Neural cell (in vitro differentiated cells): ENCODE data around the gene ZCCHC24. TPM values are rescaled to one million over a fixed set of nuclear protein-coding genes. Genes with fewer than 3 reads are reported as not detected.

ENCODE experiments used
- H2AFZ ChIP-seq: fragments of 200-600, 300-800 bp; sonication (generic), shearing (Covaris generic); 2 replicates; pipeline ENCODE4 v1.6.0; 2014; ENCODE audit warnings: low read depth, mild to moderate bottlenecking, antibody characterized with exemption, low read length, moderate library complexity
- H3F3A ChIP-seq: fragments of 200-600 bp; shearing (Covaris generic); 2 replicates; pipeline ENCODE4 v1.6.1; 2016; ENCODE audit warnings: mild to moderate bottlenecking, moderate library complexity, mixed read lengths, antibody characterized with exemption, low read length; ENCODE audit not compliant: insufficient read depth, poor library complexity, severe bottlenecking
- H3K27ac ChIP-seq: fragments of 200-600, 300-800 bp; sonication (generic), shearing (Covaris generic); 2 replicates; pipeline ENCODE4 v1.5.1; 2014; ENCODE audit warnings: mild to moderate bottlenecking, low read length, moderate library complexity
- H3K27me3 ChIP-seq: fragments of 300-800, 200-600 bp; sonication (generic), shearing (Covaris generic); 2 replicates; pipeline ENCODE4 v1.6.0; 2014; ENCODE audit warnings: mild to moderate bottlenecking, low read depth, low read length, moderate library complexity; ENCODE audit not compliant: insufficient read depth
- H3K36me3 ChIP-seq: fragments of 300-800, 200-600 bp; sonication (generic), shearing (Covaris generic); 2 replicates; pipeline ENCODE4 v1.5.1; 2014; ENCODE audit warnings: mild to moderate bottlenecking, antibody characterized with exemption, low read length, moderate library complexity; ENCODE audit not compliant: insufficient read depth
- H3K4me2 ChIP-seq: fragments of 300-800, 200-600 bp; sonication (generic), shearing (Covaris generic); 2 replicates; pipeline ENCODE4 v1.6.0; 2014; ENCODE audit warnings: mild to moderate bottlenecking, low read length
- H3K4me3 ChIP-seq: fragments of 300-800, 200-600 bp; sonication (generic), shearing (Covaris generic); 2 replicates; pipeline ENCODE4 v1.5.1; 2014; ENCODE audit warnings: mild to moderate bottlenecking, low read length, moderate library complexity
- H3K79me2 ChIP-seq: fragments of 200-600 bp; shearing (Covaris generic); replicated peaks from 2 replicates; pipeline ENCODE4 v1.6.0; 2014; ENCODE audit warnings: mild to moderate bottlenecking, low read length, moderate library complexity; ENCODE audit not compliant: insufficient read depth
- H3K9ac ChIP-seq: fragments of 300-800, 200-600 bp; sonication (generic), shearing (Covaris generic); 2 replicates; pipeline ENCODE4 v1.6.1; 2016; ENCODE audit warnings: mild to moderate bottlenecking, low read length, mixed read lengths
- H3K9me2 ChIP-seq: fragments of 200-600 bp; shearing (Covaris generic); 2 replicates; pipeline ENCODE4 v1.6.1; 2016; ENCODE audit warnings: mild to moderate bottlenecking, low read length, mixed read lengths; ENCODE audit not compliant: insufficient read depth
- H3K9me3 ChIP-seq: fragments of 200-600, 300-800 bp; sonication (generic), shearing (Covaris generic); 2 replicates; pipeline ENCODE4 v1.6.1; 2016; ENCODE audit warnings: mild to moderate bottlenecking, mixed run types, low read length, moderate library complexity, mixed read lengths
- H4K20me1 ChIP-seq: fragments of 200-600 bp; shearing (Covaris generic); 2 replicates; pipeline ENCODE4 v1.6.1; 2016; ENCODE audit warnings: mild to moderate bottlenecking, mixed run types; ENCODE audit not compliant: insufficient read depth
- CTCF ChIP-seq: fragments of 450-650 bp; IDR thresholded peaks from 2 replicates; pipeline ENCODE4 v1.5.1; 2014; ENCODE audit warnings: antibody characterized with exemption, mild to moderate bottlenecking, moderate library complexity; ENCODE audit not compliant: poor library complexity, severe bottlenecking
- EP300 ChIP-seq: fragments of 450-650 bp; conservative IDR thresholded peaks from 2 replicates; pipeline ENCODE4 v1.6.1; 2014; ENCODE audit warnings: antibody characterized with exemption, mild to moderate bottlenecking, moderate library complexity; ENCODE audit not compliant: poor library complexity, severe bottlenecking
- EZH2 ChIP-seq: fragments of 200-600, 300-800 bp; shearing (Covaris generic), sonication (generic); IDR thresholded peaks from 2 replicates; pipeline ENCODE4 v1.6.1; 2014; ENCODE audit warnings: antibody characterized with exemption, low read length, borderline replicate concordance, mild to moderate bottlenecking; ENCODE audit not compliant: insufficient read depth, poor library complexity, severe bottlenecking
- MXI1 ChIP-seq: fragments of 450-650 bp; conservative IDR thresholded peaks from 2 replicates; pipeline ENCODE4 v1.6.1; 2014; ENCODE audit warnings: antibody characterized with exemption, mild to moderate bottlenecking; ENCODE audit not compliant: poor library complexity, severe bottlenecking
- POLR2AphosphoS5 ChIP-seq: IDR thresholded peaks from 2 replicates; pipeline ENCODE4 v1.6.1; 2012
- RAD21 ChIP-seq: fragments of 450-650 bp; conservative IDR thresholded peaks from 2 replicates; pipeline ENCODE4 v1.6.1; 2014; ENCODE audit warnings: antibody characterized with exemption, mild to moderate bottlenecking, moderate library complexity
- SMC3 ChIP-seq: fragments of 450-650 bp; conservative IDR thresholded peaks from 2 replicates; pipeline ENCODE4 v1.6.1; 2014; ENCODE audit warnings: antibody characterized with exemption, mild to moderate bottlenecking, moderate library complexity; ENCODE audit not compliant: poor library complexity
- TAF1 ChIP-seq: IDR thresholded peaks from 2 replicates; pipeline ENCODE4 v1.6.1; 2012; ENCODE audit warnings: low read depth
- polyA plus RNA-seq: library from polyadenylated mRNA; depleted of rRNA; stranded (reverse); fragments of >200 nt; gene quantifications from 2 replicates; pipeline ENCODE4 v1.2.3, GENCODE V29; 2014
- TF ChIP-seq, protein P1 (sequence below): IDR thresholded peaks from 2 replicates; pipeline ENCODE4 v1.6.1; 2012; ENCODE audit warnings: borderline replicate concordance

The ZCCHC24 gene
- polyA plus RNA-seq, 1 donor from 2014 or later: not detected

DNA sequence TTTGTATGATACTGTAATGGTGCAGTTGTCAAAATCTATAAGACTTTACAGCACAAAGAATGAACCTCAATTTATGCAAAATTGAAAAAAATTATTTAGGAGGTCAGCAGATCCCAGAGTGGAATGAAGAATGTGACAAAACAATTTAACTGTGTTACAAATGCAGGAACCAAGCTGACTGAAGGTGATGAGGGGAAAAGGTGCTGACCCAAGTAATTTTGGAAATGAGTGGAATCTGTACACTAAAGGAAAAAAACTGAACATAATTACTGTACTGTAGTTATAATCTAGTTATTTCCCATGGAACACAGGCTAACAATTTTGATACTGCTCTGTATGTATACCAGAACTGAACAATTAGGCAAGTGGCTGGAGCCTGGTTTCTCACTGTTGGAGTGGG, 31.2 kb upstream of the ZCCHC24 start:
- TF ChIP-seq, protein P1, sequence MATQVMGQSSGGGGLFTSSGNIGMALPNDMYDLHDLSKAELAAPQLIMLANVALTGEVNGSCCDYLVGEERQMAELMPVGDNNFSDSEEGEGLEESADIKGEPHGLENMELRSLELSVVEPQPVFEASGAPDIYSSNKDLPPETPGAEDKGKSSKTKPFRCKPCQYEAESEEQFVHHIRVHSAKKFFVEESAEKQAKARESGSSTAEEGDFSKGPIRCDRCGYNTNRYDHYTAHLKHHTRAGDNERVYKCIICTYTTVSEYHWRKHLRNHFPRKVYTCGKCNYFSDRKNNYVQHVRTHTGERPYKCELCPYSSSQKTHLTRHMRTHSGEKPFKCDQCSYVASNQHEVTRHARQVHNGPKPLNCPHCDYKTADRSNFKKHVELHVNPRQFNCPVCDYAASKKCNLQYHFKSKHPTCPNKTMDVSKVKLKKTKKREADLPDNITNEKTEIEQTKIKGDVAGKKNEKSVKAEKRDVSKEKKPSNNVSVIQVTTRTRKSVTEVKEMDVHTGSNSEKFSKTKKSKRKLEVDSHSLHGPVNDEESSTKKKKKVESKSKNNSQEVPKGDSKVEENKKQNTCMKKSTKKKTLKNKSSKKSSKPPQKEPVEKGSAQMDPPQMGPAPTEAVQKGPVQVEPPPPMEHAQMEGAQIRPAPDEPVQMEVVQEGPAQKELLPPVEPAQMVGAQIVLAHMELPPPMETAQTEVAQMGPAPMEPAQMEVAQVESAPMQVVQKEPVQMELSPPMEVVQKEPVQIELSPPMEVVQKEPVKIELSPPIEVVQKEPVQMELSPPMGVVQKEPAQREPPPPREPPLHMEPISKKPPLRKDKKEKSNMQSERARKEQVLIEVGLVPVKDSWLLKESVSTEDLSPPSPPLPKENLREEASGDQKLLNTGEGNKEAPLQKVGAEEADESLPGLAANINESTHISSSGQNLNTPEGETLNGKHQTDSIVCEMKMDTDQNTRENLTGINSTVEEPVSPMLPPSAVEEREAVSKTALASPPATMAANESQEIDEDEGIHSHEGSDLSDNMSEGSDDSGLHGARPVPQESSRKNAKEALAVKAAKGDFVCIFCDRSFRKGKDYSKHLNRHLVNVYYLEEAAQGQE: no peak
- no peak for TF ChIP-seq MXI1
- TF ChIP-seq EP300: no peak
- TF ChIP-seq CTCF: no peak
- TF ChIP-seq POLR2AphosphoS5: no peak
- no peak for TF ChIP-seq EZH2
- TF ChIP-seq SMC3: no peak
- no peak for TF ChIP-seq RAD21
- no peak for TF ChIP-seq TAF1
- no peak overlapping the region for H3K27ac ChIP-seq
- H4K20me1 ChIP-seq: no peaks in the 10 kb centered on the region
- H3K79me2 ChIP-seq: no peaks in the 10 kb centered on the region
- no peaks in the 10 kb centered on the region for H3K9me3 ChIP-seq
- no peaks in the 10 kb centered on the region for H3K36me3 ChIP-seq
- no peak overlapping the region for H3K4me2 ChIP-seq
- H3K4me3 ChIP-seq: no peak overlapping the region
- no peak overlapping the region for H3K9ac ChIP-seq
- no peaks in the 10 kb centered on the region for H3K9me2 ChIP-seq
- no peaks in the 10 kb centered on the region for H3F3A ChIP-seq
- no peak overlapping the region for H2AFZ ChIP-seq
- H3K27me3 ChIP-seq: no peaks in the 10 kb centered on the region

DNA sequence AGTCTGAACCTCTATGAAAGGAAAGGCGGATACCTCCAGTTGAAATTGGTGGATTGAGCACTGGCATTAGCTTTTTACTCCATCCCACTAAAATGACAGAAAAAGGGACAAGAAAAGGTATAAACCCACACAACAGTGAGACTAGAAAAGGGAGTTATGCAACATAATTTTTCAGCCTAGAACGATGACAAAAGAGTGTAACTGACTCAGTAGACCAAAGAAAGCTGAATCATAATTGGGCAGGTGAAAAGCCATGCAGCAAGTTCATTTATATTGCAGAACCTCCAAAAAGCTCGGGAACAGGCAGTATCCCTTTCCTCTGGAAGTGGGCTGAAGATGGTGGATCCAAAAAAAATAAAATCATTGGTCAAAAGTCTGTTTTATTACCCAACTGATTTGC, 30.5 kb upstream of the ZCCHC24 start:
- no peak overlapping the region for H2AFZ ChIP-seq
- H3K4me2 ChIP-seq: no peak overlapping the region
- no peaks in the 10 kb centered on the region for H3K79me2 ChIP-seq
- H3K27ac ChIP-seq: no peak overlapping the region
- TF ChIP-seq EP300: no peak
- TF ChIP-seq, protein P1: no peak
- TF ChIP-seq CTCF: no peak
- TF ChIP-seq MXI1: no peak
- no peak for TF ChIP-seq POLR2AphosphoS5
- TF ChIP-seq TAF1: no peak
- no peak for TF ChIP-seq RAD21
- TF ChIP-seq EZH2: no peak
- TF ChIP-seq SMC3: no peak
- H3K36me3 ChIP-seq: no peaks in the 10 kb centered on the region
- H3K9me3 ChIP-seq: no peaks in the 10 kb centered on the region
- no peaks in the 10 kb centered on the region for H3K9me2 ChIP-seq
- H3K4me3 ChIP-seq: no peak overlapping the region
- H3K9ac ChIP-seq: no peak overlapping the region
- H3F3A ChIP-seq: no peaks in the 10 kb centered on the region
- no peaks in the 10 kb centered on the region for H4K20me1 ChIP-seq
- no peaks in the 10 kb centered on the region for H3K27me3 ChIP-seq
